Ectodermal cell (in vitro differentiated cells): ENCODE results near the gene GABBR2.

Experiments used
- H3K27ac ChIP-seq: 2 replicates; pipeline ENCODE4 v1.7.0; 2013; ENCODE audit warnings: mild to moderate bottlenecking, low read depth, low read length; ENCODE audit not compliant: insufficient read depth, poor library complexity, severe bottlenecking
- H3K27me3 ChIP-seq: 2 replicates; pipeline ENCODE4 v1.7.0; 2013; ENCODE audit warnings: mild to moderate bottlenecking, low read length; ENCODE audit not compliant: insufficient read depth, control insufficient read depth, poor library complexity, severe bottlenecking
- H3K36me3 ChIP-seq: one replicate; pipeline ENCODE4 v1.7.0; 2013; ENCODE audit warnings: low read length; ENCODE audit not compliant: control insufficient read depth, insufficient read depth
- H3K4me1 ChIP-seq: one replicate; pipeline ENCODE4 v1.7.0; 2013; ENCODE audit warnings: low read length; ENCODE audit not compliant: control insufficient read depth, insufficient read depth
- H3K4me3 ChIP-seq: 2 replicates; pipeline ENCODE4 v1.7.0; 2013; ENCODE audit warnings: low read depth, low read length, control low read depth; ENCODE audit not compliant: insufficient read depth
- H3K9me3 ChIP-seq: 2 replicates; pipeline ENCODE4 v1.7.0; 2013; ENCODE audit warnings: mild to moderate bottlenecking, low read length, moderate library complexity; ENCODE audit not compliant: control insufficient read depth
- WGBS, 2 experiments: methylation state at CpG; one replicate each; pipeline ENCODE4 v1.1.7; 2013; ENCODE audit warnings: missing lambda C conversion rate in 2 of 2; 5-methylcytosine and 5-hydroxymethylcytosine counted together

Gene GABBR2

GRCh38 chr9:98637381-98637780 lies 71.4 kb downstream of the GABBR2 start:
- no peaks in the 10 kb centered on the region for H3K36me3 ChIP-seq

GRCh38 chr9:98635374-98635773 lies 73.4 kb downstream of the GABBR2 start:
- H3K27ac ChIP-seq: no peak overlapping the region
- H3K4me3 ChIP-seq: no peak overlapping the region
- no peaks in the 10 kb centered on the region for H3K36me3 ChIP-seq
- no peaks in the 10 kb centered on the region for H3K9me3 ChIP-seq
- H3K4me1 ChIP-seq: no peaks in the 10 kb centered on the region
- H3K27me3 ChIP-seq: no peaks in the 10 kb centered on the region
- WGBS, 2 experiments: 87 to 100% methylated on average over 2 of the region's 2 CpGs

More at GRCh38 chr9:98637381-98637780, 71.4 kb downstream of the GABBR2 start:
- H3K27ac ChIP-seq: no peak overlapping the region
- 85 to 100% methylated on average over 1 of the region's 1 CpG for WGBS, 2 experiments
- H3K4me3 ChIP-seq: no peak overlapping the region
- H3K27me3 ChIP-seq: no peaks in the 10 kb centered on the region
- H3K9me3 ChIP-seq: no peaks in the 10 kb centered on the region
- no peaks in the 10 kb centered on the region for H3K4me1 ChIP-seq

- no peaks in the 10 kb centered on the region for H3K27me3 ChIP-seq
- no peaks in the 10 kb centered on the region for H3K9me3 ChIP-seq
- no peaks in the 10 kb centered on the region for H3K36me3 ChIP-seq
- 94% methylated on average over 7 of the region's 7 CpGs for WGBS, 2 experiments
- H3K27ac ChIP-seq: no peak overlapping the region
- no peak overlapping the region for H3K4me3 ChIP-seq
- H3K4me1 ChIP-seq: no peaks in the 10 kb centered on the region
These were observed 73.9 kb downstream of the GABBR2 start for GRCh38 chr9:98634685-98635336.

GRCh38 chr9:98632839-98633238 lies 75.9 kb downstream of the GABBR2 start:
- 90 to 92% methylated on average over 4 of the region's 4 CpGs for WGBS, 2 experiments
- Histone ChIP-seq H3K4me1 (no peaks in the 10 kb centered on the region), H3K36me3 (no peaks in the 10 kb centered on the region), H3K27ac (no peak overlapping the region), H3K27me3 (no peaks in the 10 kb centered on the region), H3K9me3 (no peaks in the 10 kb centered on the region), H3K4me3 (no peak overlapping the region)

- WGBS, 2 experiments: 90 to 92% methylated on average over 7 of the region's 7 CpGs
- Histone ChIP-seq H3K4me3 (no peak overlapping the region), H3K36me3 (no peaks in the 10 kb centered on the region), H3K4me1 (no peaks in the 10 kb centered on the region), H3K27ac (no peak overlapping the region), H3K9me3 (no peaks in the 10 kb centered on the region), H3K27me3 (no peaks in the 10 kb centered on the region)
These were observed 81.4 kb downstream of the GABBR2 start for GRCh38 chr9:98627296-98627695.

GRCh38 chr9:98625728-98626127 lies 83.0 kb downstream of the GABBR2 start:
- H3K36me3 ChIP-seq: no peaks in the 10 kb centered on the region
- H3K4me3 ChIP-seq: no peak overlapping the region
- no peak overlapping the region for H3K27ac ChIP-seq
- no peaks in the 10 kb centered on the region for H3K9me3 ChIP-seq
- 62 to 69% methylated on average over 5 of the region's 5 CpGs for WGBS, 2 experiments
- no peaks in the 10 kb centered on the region for H3K4me1 ChIP-seq
- H3K27me3 ChIP-seq: no peaks in the 10 kb centered on the region

- Histone ChIP-seq H3K27me3 (no peaks in the 10 kb centered on the region), H3K4me3 (no peak overlapping the region), H3K4me1 (no peaks in the 10 kb centered on the region), H3K9me3 (no peaks in the 10 kb centered on the region), H3K36me3 (no peaks in the 10 kb centered on the region), H3K27ac (no peak overlapping the region)
- 87 to 92% methylated on average over 3 of the region's 3 CpGs for WGBS, 2 experiments
These were observed 88.9 kb downstream of the GABBR2 start for GRCh38 chr9:98619788-98620187.

- H3K36me3 ChIP-seq: no peaks in the 10 kb centered on the region
- H3K9me3 ChIP-seq: no peaks in the 10 kb centered on the region
- WGBS, 2 experiments: 91 to 96% methylated on average over 2 of the region's 2 CpGs
- no peaks in the 10 kb centered on the region for H3K27me3 ChIP-seq
- H3K4me1 ChIP-seq: no peaks in the 10 kb centered on the region
- no peak overlapping the region for H3K4me3 ChIP-seq
- H3K27ac ChIP-seq: no peak overlapping the region
These were observed 93.1 kb downstream of the GABBR2 start for GRCh38 chr9:98615633-98616032.

GRCh38 chr9:98614941-98615340 lies 93.8 kb downstream of the GABBR2 start:
- no peak overlapping the region for H3K27ac ChIP-seq
- WGBS, 2 experiments: 86 to 97% methylated on average over 2 of the region's 2 CpGs
- no peaks in the 10 kb centered on the region for H3K4me1 ChIP-seq
- no peaks in the 10 kb centered on the region for H3K27me3 ChIP-seq
- H3K9me3 ChIP-seq: no peaks in the 10 kb centered on the region
- no peak overlapping the region for H3K4me3 ChIP-seq
- no peaks in the 10 kb centered on the region for H3K36me3 ChIP-seq

GRCh38 chr9:98612061-98612752 lies 96.5 kb downstream of the GABBR2 start:
- Histone ChIP-seq H3K27ac (no peak overlapping the region), H3K36me3 (no peaks in the 10 kb centered on the region), H3K4me3 (no peak overlapping the region), H3K27me3 (no peaks in the 10 kb centered on the region), H3K9me3 (no peaks in the 10 kb centered on the region), H3K4me1 (no peaks in the 10 kb centered on the region)
- 79 to 89% methylated on average over 4 to 6 of the region's 6 CpGs for WGBS, 2 experiments
